Breast epithelium (tissue), 3 donors: ENCODE measurements around the gene FBXL7.

Experiments
- POLR2A ChIP-seq: fragments of 450-650 bp; IDR thresholded peaks from one replicate; pipeline ENCODE4 v1.6.1; 2016; ENCODE audit warnings: antibody characterized with exemption, mild to moderate bottlenecking, moderate library complexity
- TF ChIP-seq, protein P1 (sequence below), 3 donors: fragments of 450-650 bp; IDR thresholded peaks; one replicate each; pipeline ENCODE4 v1.5.1; 2016 to 2017; ENCODE audit warnings: antibody characterized with exemption in 3 of 3, mild to moderate bottlenecking in 3 of 3, moderate library complexity in 3 of 3

DNA sequence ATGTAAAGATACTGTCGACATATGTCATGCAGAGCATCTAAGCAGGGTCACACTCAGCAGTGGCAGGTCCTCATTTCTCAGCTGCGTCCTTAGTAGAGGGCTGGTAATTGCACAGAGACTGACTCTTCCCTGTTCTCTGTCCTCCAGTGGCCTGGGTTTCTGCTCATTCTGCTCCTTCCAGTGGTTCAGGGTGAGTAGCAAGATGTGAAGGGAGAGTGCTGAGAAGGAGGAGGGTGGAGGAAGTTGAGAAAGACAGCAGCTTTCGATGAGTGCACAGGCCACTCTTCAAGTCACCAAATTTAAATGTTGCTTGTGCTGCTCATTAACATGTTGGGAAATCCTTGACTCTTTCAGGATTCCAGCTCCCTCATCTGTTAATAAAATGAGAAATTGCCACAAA lies 203.9 kb downstream of the FBXL7 start:
- TF ChIP-seq, protein P1, sequence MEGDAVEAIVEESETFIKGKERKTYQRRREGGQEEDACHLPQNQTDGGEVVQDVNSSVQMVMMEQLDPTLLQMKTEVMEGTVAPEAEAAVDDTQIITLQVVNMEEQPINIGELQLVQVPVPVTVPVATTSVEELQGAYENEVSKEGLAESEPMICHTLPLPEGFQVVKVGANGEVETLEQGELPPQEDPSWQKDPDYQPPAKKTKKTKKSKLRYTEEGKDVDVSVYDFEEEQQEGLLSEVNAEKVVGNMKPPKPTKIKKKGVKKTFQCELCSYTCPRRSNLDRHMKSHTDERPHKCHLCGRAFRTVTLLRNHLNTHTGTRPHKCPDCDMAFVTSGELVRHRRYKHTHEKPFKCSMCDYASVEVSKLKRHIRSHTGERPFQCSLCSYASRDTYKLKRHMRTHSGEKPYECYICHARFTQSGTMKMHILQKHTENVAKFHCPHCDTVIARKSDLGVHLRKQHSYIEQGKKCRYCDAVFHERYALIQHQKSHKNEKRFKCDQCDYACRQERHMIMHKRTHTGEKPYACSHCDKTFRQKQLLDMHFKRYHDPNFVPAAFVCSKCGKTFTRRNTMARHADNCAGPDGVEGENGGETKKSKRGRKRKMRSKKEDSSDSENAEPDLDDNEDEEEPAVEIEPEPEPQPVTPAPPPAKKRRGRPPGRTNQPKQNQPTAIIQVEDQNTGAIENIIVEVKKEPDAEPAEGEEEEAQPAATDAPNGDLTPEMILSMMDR (IDR thresholded peaks at IDR 0.05): no peak
- no peak for TF ChIP-seq POLR2A
